Stimulated activated CD8-positive, alpha-beta memory T cell treated with anti-CD3 and anti-CD28 coated beads, Interleukin-12 subunit alpha, Interleukin-12 subunit beta, amount 100 ng/mL, for 24 hours (primary cell): ENCODE results near the gene ZNF276.
"Not testable (repeated sequence)": the region's sequence is repeated elsewhere in the genome, so short reads cannot be mapped to it uniquely, and the experiment has no call there.

Experiments used
- DNase-seq: peaks from one replicate; pipeline ENCODE4 v3.0.0-alpha.2; 2020; ENCODE audit errors: extremely low read depth

ZNF276 gene

GRCh38 chr16:89738538-89739317 lies 17.4 kb downstream of the ZNF276 start:
- no peak for DNase-seq

GRCh38 chr16:89739383-89739782 lies 18.0 kb downstream of the ZNF276 start:
- no peak for DNase-seq

- DNase-seq: no peak
Measured at GRCh38 chr16:89741342-89742014, 20.1 kb downstream of the ZNF276 start.

GRCh38 chr16:89742948-89743347 lies 21.6 kb downstream of the ZNF276 start:
- no peak for DNase-seq

GRCh38 chr16:89744813-89745212 lies 23.5 kb downstream of the ZNF276 start:
- no peak for DNase-seq

DNA sequence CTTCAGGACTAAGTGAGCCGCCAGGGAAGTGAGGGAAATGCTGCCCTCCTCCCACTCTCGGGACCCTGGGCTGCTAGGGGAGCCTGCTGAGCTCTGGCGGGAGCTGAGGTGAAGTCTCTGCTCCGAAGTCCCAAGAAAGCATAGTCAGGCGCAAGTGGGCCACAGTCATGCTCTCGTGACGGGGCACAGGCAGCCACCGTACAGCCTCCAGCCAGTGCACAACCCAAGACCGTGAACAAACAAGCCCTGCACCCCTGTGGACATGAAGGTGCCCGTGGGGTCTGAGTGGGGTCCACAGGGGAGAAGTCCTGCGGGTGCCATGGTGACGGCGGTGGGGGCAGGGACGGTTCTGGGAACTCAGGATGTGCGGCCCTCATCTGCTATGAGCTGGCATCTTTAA lies 24.7 kb downstream of the ZNF276 start:
- no peak for DNase-seq

DNA sequence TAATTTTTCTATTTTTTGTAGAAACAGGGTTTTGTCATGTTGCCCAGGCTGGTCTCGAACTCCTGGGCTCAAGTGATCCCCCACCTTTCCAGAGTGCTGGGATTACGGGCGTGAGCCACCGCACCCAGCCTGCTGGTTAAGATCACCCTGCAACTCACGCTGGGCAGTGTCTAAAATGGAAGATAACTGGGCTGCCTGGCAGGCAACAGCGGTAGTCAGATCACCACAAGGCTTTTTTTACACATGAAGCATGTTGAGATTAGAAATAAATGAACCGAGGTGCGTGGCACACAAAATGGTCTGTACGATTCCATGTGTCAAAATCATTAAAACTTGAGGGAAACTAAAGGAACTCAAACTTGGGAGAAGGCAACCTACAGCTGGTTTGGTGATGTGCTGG lies 26.7 kb downstream of the ZNF276 start:
- DNase-seq: no peak

DNA sequence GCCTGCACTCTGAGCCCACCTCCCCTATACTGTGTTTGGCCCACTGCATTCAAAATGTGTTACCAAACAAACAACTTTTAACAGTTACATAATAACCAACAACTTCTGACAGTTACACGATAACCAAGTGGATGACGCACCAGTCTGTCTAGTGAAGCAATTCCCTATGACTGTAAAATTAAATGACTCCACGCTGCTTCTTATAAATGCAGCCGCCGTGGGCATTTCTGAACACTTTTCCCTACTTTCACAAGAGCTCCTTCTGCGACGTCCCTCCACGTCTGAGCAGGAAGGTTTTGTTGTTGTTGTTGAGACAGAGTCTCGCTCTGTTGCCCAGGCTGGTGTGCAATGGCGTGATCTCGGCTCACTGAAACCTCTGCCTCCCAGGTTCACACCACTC lies 27.6 kb downstream of the ZNF276 start:
- no peak for DNase-seq

DNA sequence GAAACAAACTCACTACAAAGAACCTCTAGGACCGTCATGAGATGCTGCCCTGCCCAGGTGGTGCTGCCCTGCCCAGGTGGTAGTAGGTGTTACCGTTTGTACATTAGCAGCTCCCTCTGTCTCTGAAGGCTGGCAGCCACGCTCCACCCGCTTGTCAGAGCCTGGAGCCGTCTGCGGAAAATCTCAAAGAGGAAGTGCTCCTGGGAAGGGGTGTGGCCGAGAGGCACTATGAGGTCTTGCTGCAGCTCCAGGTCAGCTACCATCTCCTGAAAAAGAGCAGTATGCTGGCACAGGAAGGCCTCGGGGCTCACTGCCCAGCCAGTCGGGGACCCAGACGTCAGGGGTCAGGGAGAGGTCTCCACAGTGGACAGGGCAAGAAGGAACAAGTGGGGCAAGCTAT lies 28.3 kb downstream of the ZNF276 start:
- DNase-seq: no peak

- no peak for DNase-seq
Measured at GRCh38 chr16:89759746-89760340, 38.5 kb downstream of the ZNF276 start.

DNA sequence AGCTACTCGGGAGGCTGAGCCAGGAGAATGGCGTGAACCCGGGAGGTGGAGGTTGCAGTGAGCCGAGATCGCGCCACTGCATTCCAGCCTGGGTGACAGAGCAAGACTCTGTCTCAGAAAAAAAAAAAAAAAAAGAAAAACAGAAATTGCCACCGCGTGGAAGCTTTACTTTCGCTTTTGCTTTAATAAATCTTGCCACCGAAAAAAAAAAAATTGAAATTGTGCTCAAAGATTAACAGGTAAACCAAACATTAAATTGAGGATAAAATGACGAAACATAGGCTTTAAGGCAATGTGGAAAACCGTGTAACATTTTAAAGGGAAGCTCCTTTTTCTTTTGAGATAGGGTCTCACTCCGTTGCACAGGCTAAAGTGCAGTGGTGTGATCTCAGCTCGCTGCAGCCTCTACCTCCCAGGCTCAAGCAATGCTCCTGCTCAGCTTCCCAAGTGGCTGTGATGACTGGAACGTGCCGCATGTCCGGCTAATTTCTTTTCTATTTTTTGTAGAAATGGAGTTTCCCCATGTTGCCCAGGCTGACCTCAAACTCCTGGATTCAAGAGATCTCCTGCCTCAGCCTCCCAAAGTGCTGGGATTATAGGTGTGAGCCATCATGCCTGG lies 40.1 kb downstream of the ZNF276 start:
- no peak for DNase-seq

DNA sequence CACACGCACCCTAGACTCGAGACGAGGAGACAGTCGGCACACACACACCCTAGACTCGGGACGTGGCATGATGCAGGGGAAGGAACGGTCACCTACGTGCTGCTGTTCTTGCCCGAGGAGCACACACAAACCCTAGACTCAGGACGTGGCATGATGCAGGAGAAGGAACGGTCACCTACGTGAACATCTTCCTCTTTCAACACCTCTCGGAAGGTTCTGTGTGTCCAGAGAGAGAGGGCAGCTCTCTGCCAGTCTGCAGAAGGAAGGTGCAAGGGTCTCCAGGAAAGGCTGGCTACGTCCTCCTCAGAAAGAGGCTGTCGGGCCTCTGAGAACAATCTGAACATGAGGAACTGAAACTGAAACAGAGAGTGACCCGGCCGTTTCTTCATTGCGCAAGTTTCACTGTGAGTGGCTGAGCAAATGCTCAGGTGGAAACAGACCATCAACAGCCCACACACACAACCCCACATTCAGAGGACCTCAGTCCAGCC lies 43.4 kb downstream of the ZNF276 start:
- no peak for DNase-seq

DNA sequence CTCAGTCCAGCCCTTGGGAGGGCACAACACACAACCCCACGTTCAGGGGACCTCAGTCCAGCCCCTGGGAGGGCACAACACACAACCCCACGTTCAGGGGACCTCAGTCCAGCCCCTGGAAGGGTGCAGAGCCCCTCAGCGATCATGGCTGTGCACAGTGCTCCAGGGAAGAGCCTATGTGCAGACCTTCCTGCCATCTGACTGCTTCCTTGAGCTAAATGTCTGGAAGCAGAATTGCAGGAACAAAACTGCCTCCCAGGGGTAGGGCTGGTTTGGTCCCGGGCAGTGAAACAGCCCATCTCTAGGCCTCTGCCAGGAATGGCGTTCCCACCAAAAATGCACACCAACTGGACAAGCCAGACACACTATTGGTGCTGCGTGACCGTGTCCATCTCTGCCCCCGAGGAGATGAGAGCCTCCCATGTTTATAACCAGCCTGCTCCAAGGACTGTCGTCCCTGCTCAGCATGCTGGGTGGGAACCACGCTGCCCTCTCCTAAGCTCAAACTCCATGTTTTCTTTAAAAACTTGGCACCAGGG lies 44.0 kb downstream of the ZNF276 start:
- no peak for DNase-seq

DNA sequence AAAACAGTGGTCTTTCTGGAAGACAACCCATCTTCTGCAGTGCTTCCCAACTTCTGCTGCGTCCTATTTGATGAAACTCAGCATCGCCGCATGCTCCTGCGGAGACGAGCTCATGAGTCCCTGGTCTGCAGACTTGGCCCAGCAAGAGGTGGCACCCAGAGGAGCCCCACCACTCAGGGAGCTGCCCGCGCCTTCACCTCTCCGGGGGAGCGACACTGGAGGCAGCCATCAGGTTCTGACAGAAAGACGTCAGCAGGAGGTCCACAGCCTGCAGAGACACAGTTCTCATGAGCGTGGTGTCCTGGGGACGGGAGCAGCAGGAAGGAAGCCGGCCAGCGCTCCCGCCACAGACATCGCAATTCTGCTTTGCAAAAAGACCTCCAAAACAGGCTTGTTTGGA lies 49.0 kb downstream of the ZNF276 start:
- DNase-seq: no peak

DNA sequence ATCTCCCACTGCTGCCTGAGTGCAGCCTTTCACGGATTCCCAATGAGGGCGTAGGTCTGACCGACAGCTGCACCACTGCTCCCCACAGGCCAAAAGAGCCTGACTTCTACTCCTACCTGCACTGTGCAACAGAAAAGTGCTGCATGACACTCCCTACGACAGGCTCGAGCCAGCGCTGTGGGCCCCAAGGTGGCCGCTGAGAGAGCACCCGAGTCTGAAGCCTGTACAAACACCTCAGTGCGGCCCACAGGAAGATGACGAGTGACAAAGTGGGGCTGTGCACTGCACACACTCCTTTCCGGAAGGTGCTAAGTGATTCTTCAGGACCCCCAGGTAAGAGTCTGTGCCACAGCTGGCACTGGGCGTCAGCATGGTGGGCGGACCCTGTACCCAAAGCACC lies 53.9 kb downstream of the ZNF276 start:
- DNase-seq: no peak

- DNase-seq: not testable (repeated sequence)
Measured at GRCh38 chr16:89778211-89778610, 56.9 kb downstream of the ZNF276 start.

DNA sequence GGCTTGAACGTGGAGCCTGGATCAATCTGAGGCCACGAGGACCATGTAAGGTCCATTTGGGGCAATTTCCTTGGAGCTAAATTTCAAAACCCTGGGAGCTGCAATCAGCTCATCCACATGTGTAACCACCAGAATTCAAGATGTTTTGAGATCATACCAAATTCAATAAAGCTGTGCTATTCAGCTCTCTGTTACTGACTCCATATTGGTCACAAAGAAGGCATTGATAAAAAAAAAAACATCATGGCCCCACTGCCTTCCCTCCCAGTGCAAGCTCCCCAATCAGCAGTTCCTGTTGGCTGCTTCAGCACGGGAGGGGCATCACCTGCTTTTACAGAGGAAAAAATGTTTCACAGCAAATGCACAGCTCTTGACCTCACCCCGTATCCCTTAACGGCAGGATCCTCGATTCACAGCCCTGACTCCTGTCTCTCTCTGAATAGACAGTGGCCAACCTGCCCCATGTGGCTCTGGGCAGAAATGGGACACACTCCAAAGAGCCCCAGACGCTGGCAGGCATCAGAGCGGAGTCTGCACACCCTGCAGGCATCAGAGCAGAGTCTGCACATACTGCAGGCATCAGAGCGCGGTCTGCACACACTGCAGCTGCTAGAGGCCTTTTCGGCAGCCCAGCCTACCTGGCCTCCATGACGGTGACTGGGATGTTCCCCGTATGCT lies 58.0 kb downstream of the ZNF276 start:
- no peak for DNase-seq

DNA sequence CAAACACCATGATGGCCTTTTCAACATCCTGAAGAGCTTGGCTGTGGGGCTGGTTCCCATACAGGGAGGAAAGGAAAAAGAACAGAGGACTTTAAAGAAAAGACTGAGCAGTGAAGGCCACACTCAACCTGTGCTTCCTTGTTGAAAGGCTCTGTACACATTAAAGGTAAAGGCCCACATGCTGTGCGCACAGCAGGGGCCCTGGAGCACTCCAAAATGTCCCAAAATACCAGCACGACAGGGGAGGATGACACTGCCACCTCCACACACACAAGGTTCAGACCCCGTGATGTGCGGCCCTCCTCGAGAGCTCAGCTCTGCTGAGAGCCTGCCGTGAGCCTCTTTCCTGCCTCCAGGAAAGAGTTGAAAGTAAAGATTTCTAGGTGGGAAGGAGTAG lies 58.6 kb downstream of the ZNF276 start:
- no peak for DNase-seq

- no peak for DNase-seq
Measured at GRCh38 chr16:89782489-89782888, 61.2 kb downstream of the ZNF276 start.

GRCh38 chr16:89783952-89784351 lies 62.6 kb downstream of the ZNF276 start:
- not testable (repeated sequence) for DNase-seq

DNA sequence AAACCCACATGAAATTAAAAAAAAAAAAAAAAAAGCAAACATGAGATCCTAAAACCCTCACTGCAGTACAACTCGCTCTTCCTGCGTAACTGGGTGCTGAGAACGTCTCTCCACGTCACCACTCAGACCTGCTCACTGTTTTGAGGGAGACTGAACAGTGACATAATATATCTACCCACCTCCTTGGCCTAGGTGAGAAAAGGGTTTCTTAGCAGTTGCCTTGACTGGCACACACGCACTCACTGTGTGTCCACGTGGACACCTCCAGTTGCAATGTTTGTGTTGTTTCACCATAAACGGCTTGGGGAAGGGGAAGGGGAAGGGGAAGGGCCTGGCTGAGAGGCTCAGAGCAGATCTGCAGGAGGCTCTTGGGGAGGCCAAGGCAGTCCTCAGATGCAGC lies 63.1 kb downstream of the ZNF276 start:
- no peak for DNase-seq
